Right ventricle myocardium inferior (tissue), 1 donor: ENCODE measurements around the gene CD99L2. TPM values are rescaled to one million over a fixed set of nuclear protein-coding genes. Genes with fewer than 3 reads are reported as not detected.
"Not testable (repeated sequence)": the region's sequence is repeated elsewhere in the genome, so short reads cannot be mapped to it uniquely, and the experiment has no call there.

ENCODE experiments used
- ATAC-seq: fragments of 200-7000 bp; cut with Tn5 transposase; one replicate; pipeline ENCODE4 v1.9.1; 2020; ENCODE audit warnings: mild to moderate bottlenecking, moderate library complexity
- DNase-seq: peaks from one replicate; pipeline ENCODE4 v3.0.0; 2021; ENCODE audit errors: missing footprints
- intact Hi-C: fragments of 100-400 bp; cut with DNase I; formaldehyde crosslinking; loops from one replicate; pipeline ENCODE4 v1.11.0; 2022
- total RNA-seq: library from RNA; stranded (reverse); fragmentation: NEBNext Ultra II Directional; extraction: Animal tissue kit (Norgen Biotek cat#: 25700); gene quantifications from one replicate; pipeline ENCODE4 v1.2.1, GENCODE V29; 2021
- donor health status: DM: no; HTN: yes; CAD: no; lungs with severe emphysema.

Gene CD99L2
- total RNA-seq, 1 donor from 2014 or later = 81.4 TPM

DNA sequence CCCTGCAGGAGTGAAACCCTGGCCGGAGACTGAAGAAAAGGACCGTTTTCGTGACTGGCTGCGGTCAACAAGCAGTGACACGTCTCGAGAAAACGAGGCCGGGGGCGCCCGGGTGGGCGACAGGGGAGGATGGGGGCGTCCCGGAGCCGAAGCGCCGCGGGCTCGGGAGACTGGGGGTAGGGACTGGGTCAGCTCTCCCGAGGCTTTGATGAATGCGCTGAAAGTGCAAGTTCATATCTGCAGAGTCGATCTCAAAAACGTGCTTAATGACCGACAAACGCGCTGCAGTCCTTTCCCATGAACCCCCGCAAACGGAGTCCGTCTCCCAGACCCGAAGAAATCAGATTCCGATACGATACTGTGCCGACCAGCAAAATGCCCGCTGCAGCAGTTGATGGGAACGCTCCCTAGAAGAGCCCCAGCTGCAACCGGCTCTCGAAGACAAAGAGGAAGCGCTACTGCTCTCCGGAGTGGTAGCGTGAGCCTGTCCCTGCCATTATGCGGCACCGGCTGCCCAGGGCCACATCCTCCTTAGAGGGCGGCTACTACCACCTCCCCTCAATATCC, 806 bp upstream of the CD99L2 start:
- DNase-seq (peak; percentile 75), ATAC-seq (peak; percentile 52)
- intact Hi-C loops = loop anchor here (10.0 kb wide), 2 partner anchors 124 to 534 kb away; partner anchors contain the start of gene MAMLD1

DNA sequence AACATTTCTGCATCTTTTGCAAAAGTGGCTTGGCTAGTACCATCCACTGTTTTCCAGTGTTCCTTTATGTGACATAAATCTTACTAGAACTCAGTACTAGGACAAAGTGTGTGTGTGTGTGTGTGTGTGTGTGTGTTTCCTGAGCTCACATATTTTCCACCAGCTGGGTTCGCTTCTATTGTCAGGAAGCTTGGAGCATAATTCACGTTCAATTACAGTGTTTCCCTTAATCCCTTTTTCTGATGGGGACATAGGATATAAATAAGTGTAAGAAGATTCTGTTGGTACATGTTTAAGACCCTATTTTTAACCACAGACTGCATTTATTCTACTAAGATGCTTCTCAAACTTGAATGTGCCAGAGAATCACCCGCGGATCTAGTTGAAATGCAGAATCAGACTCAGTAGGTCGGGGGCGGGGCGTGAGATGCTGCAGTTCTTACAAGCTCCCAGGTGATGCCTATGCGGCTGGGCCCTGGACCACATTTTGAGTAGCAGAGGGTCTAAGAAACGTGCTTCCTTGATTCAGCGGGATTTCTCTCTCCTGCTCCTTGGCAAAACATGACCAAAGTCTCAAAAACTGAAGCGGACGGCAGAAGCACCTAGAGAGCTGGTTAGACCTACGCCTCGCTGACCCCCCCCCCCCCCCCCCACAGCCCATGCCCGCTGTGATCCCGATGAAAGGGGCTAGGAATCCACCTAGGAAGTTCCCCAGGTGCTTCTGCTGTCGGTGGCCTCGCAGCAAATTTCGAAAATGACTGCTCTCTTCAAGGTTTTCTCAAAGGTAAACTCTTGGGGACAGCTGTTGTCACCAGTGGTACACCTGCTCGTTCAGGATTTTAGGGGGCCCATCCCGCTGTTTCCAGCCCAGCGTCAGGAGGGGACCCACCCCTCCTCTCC, 797 bp downstream of the CD99L2 start:
- intact Hi-C loops = loop anchor here (10.0 kb wide), 2 partner anchors 123 to 533 kb away; partner anchors contain the start of gene MAMLD1
- DNase-seq (peak; percentile 78), ATAC-seq (no peak)

DNA sequence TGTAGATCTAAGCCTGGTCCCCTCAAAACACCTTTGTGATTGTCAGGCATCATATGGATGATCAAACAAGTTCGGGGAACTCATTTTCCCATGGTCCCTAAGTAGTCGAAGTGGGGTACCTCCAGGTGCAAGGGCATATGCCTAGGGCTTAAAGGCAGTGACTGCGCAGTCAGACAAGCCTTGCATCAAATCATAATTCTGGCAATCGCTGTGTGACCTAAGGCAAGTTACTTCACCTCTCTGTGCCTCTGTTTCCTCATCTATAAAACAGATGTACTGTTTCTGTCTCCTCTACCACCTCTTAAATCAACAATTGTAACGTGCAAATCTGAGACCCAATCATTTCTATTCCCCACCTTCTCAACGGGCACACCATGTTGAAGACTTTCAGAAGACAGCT, 1.8 kb downstream of the CD99L2 start:
- no peak for DNase-seq
- no peak for ATAC-seq
- intact Hi-C loops = loop anchor here (10.0 kb wide), 2 partner anchors 122 to 532 kb away; partner anchors contain the start of gene MAMLD1

DNA sequence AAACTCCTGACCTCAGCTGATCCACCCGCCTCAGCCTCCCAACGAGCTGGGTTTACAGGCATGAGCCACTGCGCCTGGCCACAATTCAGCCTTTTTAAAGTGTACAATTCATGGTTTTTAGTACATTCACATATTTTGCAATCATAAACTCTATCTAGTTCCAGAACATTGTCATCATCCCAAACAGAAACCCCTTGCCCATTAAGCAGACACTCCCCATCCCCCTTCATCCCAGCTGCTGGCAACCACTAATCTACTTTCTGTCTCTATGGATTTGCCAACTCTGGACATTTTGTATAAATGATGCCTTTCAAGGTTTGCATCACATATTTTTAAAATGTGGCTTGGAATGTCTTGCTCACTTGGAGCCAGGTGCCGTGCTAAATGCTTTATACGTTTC, 4.5 kb downstream of the CD99L2 start:
- intact Hi-C loops = loop anchor here (10.0 kb wide), 2 partner anchors 119 to 529 kb away; partner anchors contain the start of gene MAMLD1

DNA sequence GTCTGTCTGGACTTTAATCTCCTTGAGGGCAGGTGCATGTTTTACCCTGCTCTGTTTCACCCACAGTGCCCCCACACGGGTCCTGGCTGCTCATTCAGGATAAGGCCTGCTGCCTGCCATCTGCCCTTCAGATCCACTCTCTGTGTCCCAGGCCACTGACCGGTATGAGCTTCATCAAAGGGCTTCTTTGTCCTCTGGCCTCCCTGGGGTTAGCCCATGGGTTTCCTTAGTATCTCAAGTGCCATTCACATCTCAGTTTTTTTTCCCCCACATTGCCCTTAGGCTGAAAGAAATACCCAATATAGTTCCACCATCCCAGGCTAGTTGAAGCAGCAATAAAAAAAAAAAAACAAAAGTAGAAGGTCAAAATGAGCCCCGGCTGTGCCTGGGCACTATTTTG, 9.3 kb downstream of the CD99L2 start:
- ATAC-seq = no peak
- DNase-seq = no peak
- intact Hi-C loops = no loop called here

More for the DNA sequence above, 4.5 kb downstream of the CD99L2 start:
- ATAC-seq (no peak), DNase-seq (no peak)

DNA sequence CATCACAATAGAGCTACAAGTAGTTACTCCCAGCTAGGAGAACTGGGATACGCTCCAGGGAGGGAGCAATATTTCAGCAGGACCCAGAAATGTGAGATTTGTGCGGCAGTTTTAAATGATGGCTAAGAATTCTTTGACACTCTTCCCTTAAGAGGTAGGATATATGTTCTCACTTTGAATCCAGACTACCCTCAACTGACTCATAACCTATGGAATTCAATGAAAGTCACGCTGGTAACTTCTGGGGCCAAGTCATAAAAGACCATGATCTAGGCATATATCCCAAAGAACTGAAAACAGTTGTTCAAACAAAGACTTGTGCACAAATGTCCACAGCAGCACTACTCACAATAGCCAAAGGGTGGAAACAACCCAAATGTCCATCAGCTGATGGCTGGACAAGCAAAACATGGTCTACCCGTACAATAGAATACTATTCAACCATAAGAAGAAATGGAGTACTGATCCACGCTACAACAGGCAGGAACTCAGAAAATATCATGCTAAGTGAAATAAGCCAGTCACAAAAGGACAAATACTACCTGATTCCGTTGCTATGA, 10.5 kb downstream of the CD99L2 start:
- DNase-seq (no peak), ATAC-seq (no peak)
- intact Hi-C loops = no loop called here

DNA sequence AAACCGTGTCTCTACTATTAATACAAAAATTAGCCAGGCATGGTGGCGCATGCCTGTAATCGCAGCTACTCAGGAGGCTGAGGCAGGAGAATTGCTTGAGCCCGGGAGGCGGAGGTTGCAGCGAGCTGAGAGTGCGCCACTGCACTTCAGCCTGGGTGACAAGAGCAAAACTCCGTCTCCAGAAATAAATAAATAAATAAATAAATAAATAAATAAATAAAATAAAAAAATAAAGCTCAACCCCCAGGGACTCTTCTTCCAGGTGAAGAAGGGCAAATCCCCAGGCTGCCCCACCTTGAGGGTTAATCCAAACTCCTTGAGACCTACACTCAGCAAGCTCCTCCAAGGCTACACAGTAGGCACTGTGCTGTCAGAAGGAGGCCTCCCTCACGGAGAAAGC, 11.2 kb downstream of the CD99L2 start:
- intact Hi-C loops, ATAC-seq, DNase-seq: not testable (repeated sequence)

DNA sequence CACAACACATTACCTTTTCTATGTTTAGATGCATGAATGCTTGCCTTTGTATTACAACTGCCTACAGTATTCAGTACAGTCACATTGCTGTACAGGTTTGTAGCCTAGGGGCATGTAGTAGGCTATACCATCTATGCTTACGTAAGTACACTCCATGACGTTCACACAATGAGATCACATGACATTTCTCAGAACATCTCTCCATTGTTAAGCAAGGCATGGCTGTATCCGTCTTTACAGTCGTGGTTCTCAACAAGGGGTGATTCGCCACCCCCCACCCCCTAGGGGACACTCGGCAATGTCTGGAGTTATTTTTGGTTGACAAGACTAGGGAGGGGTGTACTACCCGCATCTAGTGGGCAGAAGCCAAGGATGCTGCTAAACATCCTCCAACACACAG, 12.1 kb downstream of the CD99L2 start:
- ATAC-seq (no peak), DNase-seq (no peak)
- intact Hi-C loops = no loop called here

DNA sequence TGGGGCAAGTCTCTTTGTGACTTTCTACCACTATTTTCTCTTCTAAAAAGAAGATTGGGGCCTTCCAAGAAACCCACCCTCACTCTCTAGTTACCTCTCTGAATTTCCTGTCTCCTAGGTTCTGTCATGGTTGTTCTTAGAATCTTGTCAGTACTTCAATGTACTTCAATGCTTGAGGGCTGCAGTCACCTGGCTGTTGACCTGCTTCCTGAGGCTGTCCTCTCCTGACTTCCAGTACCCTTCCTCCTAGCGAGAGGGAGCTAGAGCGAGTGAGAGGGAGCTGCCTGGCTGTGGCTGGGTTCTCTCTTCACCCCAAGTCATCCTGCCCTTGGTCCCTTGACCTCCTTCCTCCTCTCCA, 17.7 kb downstream of the CD99L2 start:
- ATAC-seq = no peak
- DNase-seq = no peak
- intact Hi-C loops = no loop called here

DNA sequence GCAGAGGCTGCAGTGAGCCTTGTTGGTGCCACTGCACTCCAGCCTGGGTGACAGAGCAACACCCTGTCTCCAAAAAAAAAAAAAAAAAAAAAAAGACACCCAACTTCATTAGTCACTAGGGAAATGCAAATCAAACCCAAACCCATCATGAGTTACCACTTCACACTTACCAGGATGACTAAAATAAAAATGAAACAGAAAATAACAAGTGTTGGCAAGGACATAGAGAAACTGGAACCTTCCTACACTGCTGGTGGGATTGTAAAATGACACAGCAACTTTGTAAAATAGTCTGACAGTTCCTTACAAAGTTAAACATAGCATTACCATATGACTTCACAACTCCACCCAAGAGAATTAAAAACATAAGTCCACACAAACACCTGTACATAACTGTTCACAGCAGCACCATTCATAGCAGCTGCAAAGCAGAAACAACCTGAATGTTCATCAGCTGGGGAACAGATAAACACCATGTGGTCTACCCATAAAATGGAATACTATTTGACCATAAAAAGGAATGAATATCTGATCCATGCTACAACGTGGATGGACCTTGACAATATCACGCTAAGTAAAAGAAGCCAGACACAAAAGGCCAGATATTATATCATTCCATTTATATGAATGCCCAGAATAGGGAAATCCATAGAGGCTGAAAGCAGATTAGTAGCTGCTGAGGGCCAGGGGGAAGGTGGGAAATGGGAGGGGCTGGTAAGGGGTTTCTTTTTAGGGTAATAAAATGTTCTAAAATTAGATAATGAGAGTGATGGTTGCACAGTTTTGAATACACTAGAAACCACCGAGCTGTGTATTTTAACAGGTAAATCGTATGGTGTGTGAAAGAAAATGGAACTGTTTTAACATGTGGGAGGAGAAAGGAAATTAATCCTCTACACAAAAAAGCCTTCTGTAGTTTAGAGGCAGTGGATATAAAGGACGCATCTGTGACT, 18.3 kb downstream of the CD99L2 start:
- ATAC-seq = no peak
- intact Hi-C loops = no loop called here

DNA sequence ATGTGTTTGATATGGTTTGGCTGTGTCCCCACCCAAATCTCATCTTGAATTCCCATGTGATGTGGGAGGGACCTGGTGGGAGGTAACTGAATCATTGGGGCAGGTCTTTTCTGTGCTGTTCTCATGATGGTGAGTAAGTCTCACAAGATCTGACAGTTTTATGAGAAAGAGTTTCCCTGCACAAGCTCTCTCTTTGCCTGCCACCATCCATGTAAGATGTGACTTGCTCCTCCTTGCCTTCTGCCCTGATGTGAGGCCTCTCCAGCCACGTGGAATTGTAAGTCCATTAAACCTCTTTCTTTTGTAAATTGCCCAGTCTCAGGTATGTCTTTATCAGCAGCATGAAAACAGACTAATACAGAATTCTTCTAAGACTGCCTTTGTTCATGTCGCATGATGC, 22.8 kb downstream of the CD99L2 start:
- ATAC-seq = not testable (repeated sequence)

More for the DNA sequence above, 18.3 kb downstream of the CD99L2 start:
- no peak for DNase-seq

DNA sequence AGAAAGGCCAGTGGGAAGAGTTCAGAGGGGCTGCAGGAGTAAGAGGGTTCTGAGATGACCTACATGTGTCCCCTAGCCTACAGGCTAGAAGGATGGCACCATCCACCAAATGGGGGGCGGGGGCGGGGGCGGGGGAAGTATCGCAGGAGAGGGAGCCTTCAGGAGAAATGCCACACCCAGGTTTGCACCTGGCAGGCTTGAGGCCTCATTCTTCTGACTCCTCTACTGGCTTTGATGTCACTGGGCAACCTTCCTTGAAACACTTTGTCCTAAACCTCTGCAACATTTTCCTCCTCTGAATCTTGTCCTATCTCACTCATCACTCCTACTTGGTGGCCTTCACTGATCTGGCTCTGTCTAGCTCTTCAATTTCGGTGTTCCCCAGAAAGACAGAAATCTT, 24.0 kb downstream of the CD99L2 start:
- intact Hi-C loops = no loop called here
- DNase-seq (no peak), ATAC-seq (no peak)

More for the DNA sequence above, 22.8 kb downstream of the CD99L2 start:
- DNase-seq, intact Hi-C loops: not testable (repeated sequence)

DNA sequence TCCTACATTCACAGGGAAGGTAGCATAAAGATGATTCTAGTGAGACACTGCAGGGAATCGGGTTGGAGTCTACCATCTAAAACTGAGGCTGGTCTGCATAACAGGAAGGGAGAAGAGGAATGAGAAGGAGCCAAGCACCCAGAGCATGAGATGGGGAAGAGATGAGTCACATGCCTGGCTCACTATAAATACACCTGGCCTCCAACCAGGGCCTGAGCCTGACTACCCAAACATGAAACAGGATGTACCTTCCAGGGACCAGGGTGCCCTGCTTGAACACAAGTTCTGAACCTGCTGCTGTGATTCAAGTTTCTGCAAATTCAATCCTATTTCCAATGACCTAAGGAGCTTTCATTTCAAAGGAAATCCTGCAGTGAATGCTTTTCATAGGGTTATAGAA, 24.9 kb downstream of the CD99L2 start:
- ATAC-seq (peak; percentile 79), DNase-seq (no peak)
- intact Hi-C loops = no loop called here

DNA sequence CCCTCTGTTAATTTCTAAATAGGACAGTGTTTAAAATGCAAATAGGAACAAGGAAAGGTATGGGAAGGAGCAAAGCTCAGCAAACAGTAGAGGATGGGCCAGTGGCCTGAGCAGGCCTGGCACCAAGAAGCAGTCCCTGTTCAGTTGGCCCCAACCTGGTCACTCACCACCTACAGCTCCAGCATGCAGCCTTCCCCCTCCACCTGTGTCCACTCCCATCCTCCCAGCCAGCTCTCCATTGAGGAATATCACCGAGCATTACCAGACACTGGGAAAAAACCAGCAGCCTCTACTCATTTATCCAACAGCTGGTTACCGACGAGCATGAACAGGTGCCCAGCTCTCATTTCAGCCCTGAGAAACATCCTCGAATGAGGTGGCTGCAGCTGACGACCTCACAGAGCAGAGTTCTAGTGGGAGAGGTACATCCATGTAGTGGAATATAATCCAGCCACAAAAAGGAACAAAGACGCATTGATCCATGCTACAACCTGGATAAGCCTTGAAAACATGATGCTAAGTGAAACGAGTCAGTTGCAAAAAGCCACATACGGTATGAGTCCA, 25.6 kb downstream of the CD99L2 start:
- ATAC-seq = no peak
- intact Hi-C loops = no loop called here
- DNase-seq = no peak

DNA sequence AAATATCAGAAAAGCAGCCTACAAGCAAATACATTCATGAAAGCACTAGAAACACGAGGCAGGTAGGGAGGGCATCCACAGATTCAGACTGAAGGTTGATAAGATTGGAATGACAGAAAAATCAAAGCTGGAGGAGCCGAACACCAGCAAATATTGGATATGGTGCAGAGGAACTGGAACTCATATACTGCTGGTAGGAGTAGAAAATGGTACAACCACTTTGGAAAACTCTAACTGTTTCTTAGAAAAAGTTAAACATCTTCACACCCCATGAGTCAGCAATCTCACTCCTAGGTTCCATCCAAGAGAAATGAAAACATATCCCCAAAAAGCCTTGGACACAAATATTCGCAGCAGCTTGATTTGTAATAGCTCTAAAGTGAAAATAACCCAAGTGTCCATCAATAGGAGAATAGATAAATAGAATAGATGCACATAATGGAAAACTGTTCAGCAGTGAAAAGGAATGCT, 27.1 kb downstream of the CD99L2 start:
- no peak for DNase-seq
- intact Hi-C loops = no loop called here
- no peak for ATAC-seq

DNA sequence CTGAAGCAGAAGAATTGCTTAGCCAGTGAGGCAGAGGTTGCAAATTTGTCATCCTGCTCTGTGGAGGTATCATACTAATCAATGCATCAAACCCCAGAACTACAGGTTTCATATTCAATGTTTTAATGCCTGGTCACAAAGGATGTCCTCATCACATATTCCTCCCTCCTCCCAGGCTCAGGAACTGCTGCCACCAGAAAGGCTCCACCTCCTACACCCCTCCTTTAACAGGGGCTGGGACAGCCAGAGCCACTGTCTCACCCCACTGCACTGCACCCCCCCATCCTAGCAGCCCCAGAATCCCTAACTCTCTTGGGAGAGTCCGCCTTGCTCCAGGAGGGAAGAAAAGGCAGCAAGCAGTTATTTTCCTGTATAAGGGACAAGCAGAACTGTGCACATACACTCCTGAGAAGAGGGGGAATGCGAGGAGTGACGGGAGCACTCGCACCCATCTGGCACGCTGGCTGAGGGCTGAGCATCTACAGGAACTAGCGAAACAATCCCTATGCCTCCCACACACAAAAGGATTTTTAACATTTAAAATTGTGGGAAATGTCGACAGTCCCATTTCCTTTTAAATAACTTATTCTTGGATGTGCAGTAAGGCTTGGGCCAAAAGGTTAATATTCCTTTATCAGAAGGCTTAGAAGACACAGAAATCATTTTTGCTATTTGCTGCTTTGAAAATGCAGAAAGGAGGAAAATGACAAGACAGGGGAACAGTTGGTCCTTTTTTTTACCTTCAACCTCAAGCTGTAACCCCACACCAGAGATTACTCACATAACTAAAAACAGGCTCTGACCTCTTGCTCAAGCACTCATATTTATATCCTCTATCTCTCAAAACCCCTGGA, 27.8 kb downstream of the CD99L2 start:
- peak; percentile 35 for ATAC-seq
- DNase-seq = no peak
- intact Hi-C loops = no loop called here

DNA sequence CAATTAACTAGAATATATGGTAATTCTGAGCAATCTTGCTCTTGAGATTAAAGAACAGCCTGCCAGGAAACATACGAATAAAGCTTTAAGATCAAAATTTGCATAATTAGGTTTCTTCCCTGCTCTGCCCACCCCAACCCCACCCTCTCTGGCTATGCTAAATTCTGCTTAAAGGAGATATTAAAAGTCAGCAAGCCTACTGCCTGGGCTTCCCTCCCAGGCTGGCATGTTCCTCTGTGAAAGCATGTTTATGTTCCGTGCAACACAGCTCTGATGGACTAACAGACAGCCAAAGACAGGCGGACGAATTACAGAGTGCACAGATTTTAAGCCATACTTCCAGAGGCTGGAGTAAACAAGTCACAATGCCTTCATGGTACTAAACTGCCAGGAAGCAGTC, 28.4 kb downstream of the CD99L2 start:
- intact Hi-C loops = no loop called here
- DNase-seq = no peak
- no peak for ATAC-seq
